GM06990 (cell line): ENCODE results near the gene BRI3.

Experiments used
- DNase-seq: peaks from one replicate; pipeline ENCODE4 v3.0.0-alpha.2; 2011; ENCODE audit not compliant: insufficient read length; ENCODE audit errors: extremely low read depth
- H3K27me3 ChIP-seq: replicated peaks from 2 replicates; pipeline ENCODE4 v1.6.0; 2011; ENCODE audit warnings: low read length; ENCODE audit not compliant: control insufficient read depth, insufficient read depth
- H3K36me3 ChIP-seq: 2 replicates; pipeline ENCODE4 v1.5.1; 2011; ENCODE audit warnings: low read length; ENCODE audit not compliant: control insufficient read depth, insufficient read depth
- H3K4me3 ChIP-seq: replicated peaks from 2 replicates; pipeline ENCODE4 v1.5.1; 2011; ENCODE audit warnings: low read depth, mild to moderate bottlenecking, control low read depth, low read length
- TF ChIP-seq, protein P1 (sequence below): IDR thresholded peaks from 2 replicates; pipeline ENCODE4 v1.5.1; 2011; ENCODE audit warnings: low read length, control low read depth, mild to moderate bottlenecking, inconsistent platforms; ENCODE audit not compliant: insufficient read depth, poor library complexity, severe bottlenecking

BRI3 gene

DNA sequence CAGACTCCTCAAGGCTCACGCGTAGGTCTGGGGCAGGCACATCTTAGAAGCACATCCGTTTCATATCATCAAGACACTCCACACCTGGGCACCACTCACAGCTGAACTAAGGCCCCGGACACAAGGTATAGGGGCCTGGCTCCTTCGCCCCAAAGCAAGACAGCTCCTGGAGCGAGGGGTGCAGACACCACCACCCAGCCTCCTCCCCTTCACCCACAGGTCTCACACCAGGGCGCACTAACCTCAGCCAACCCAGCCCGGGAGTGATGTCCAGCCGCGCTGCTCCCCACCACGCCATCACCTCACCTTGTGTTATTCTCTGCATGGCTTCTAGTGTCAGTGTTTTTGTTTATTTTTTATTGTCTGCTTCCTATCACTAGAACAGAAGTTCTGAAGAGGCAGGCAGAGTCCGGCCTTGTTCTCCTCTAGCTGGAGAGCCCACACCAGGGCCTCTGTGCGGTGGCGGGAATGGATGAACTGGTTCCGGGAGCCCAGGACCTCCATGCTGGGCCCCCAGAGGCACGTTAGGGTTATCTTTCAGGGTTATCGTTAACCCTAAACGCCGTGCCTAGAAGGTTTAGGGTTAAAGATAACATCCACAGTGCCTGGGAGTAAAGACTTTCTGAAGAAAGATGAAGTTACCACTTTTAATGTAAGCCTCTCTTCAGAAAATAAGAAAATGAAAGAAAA is 21.8 kb downstream of the BRI3 start:
- no peaks in the 10 kb centered on the region for H3K27me3 ChIP-seq
- H3K36me3 ChIP-seq, result peaks cover 45% of the 10 kb centered on the region
- no peak overlapping the region for H3K4me3 ChIP-seq
- DNase-seq, result no peak
- TF ChIP-seq, protein P1, sequence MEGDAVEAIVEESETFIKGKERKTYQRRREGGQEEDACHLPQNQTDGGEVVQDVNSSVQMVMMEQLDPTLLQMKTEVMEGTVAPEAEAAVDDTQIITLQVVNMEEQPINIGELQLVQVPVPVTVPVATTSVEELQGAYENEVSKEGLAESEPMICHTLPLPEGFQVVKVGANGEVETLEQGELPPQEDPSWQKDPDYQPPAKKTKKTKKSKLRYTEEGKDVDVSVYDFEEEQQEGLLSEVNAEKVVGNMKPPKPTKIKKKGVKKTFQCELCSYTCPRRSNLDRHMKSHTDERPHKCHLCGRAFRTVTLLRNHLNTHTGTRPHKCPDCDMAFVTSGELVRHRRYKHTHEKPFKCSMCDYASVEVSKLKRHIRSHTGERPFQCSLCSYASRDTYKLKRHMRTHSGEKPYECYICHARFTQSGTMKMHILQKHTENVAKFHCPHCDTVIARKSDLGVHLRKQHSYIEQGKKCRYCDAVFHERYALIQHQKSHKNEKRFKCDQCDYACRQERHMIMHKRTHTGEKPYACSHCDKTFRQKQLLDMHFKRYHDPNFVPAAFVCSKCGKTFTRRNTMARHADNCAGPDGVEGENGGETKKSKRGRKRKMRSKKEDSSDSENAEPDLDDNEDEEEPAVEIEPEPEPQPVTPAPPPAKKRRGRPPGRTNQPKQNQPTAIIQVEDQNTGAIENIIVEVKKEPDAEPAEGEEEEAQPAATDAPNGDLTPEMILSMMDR, result no peak

DNA sequence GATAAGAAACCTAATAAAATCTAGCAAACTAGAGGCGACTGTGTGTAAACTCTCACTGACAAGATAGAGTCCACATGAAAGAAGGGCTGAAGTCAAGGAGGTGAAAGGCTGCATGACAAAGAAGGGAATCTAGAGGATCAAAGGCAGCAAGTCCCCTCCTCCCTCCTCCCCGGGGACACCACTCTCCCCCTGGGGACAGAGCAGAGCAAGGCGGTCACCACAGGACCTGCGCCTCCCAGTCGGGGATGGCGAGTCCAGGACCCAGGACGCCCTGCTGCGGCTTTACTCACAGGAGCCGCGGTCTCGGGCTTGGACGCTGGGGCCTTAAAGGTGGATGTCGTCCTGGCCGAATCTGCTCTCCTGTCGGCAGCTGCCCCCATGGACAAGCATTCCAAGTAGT is 22.4 kb downstream of the BRI3 start:
- no peak overlapping the region for H3K4me3 ChIP-seq
- TF ChIP-seq, protein P1, result no peak
- no peak for DNase-seq
- H3K27me3 ChIP-seq, result no peaks in the 10 kb centered on the region
- H3K36me3 ChIP-seq, result peaks cover 45% of the 10 kb centered on the region

DNA sequence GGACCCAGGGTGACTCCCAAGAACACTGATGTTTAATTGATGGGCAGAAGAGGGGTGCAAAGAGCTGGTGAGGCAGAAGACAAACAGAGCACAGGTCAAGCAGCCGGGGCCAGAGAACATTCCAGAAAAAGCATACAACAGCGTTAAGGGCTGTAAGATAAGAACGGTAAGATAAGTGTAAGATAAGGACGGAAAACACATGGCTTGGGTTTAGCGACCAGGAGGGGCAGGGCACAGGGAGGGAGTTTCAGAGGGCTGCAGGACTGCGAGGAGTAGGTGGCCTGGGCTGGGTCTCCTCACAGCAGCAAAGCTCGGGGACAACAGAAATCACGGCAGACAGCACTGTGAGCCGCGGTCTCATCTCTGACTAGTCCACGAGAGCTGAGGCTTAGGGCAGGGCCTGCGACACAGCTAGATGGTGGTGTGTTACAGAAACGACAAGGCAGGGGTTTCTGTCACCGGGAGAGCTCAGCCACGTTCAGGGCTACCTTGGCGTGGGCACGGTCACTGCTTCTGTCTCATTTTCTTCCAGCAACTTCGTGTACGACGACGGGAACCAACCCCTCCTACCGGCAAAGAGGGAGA is 24.6 kb downstream of the BRI3 start:
- H3K27me3 ChIP-seq, result no peaks in the 10 kb centered on the region
- no peak for DNase-seq
- TF ChIP-seq, protein P1, result no peak
- H3K4me3 ChIP-seq, result no peak overlapping the region
- H3K36me3 ChIP-seq, result peaks cover 44% of the 10 kb centered on the region

DNA sequence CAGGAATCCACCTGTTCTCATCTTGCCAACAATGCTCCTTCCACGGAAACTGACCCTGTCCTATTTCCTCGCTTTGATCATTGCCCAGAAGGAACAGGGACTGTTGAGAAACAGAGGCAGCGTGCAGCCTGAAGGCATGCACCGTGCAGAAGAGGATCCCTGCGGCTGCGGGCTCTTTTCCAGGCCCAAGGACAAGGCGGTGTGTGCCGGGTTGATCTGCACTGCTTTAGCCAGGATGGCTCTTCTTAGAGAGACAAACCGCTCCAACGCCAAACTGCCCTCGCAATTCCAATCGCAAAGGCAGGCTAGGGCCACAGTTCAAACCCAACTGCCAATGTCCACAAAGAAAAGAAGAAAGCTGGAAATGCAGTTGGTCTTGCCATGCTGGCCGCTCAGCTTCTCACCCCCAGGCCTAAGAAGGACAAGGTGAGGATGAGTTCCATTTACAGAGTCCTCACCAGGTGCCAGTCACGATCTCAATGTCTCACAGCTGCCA is 26.5 kb downstream of the BRI3 start:
- TF ChIP-seq, protein P1, result no peak
- Histone ChIP-seq H3K4me3 (no peak overlapping the region), H3K27me3 (no peaks in the 10 kb centered on the region), H3K36me3 (peaks cover 43% of the 10 kb centered on the region)
- DNase-seq, result no peak

DNA sequence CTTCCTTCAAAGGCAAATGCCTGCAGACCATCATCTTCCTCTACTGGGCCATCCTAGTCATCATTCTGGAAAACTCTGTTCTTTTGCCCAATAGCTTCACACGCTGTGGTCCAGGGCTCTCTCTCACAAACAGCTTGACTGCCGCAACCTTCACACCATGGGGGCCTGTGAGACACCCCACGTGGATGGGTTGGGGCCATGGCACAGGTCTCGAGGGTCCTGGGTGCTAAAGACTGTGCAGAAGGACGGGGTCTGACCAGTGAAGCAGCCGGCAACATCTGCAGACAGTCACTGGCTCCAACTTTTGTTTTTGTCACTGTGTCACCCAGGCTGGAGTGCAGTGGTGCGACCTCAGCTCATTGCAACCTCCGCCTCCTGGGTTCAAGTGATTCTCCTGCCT is 28.1 kb downstream of the BRI3 start:
- Histone ChIP-seq H3K36me3 (peaks cover 37% of the 10 kb centered on the region), H3K27me3 (no peaks in the 10 kb centered on the region), H3K4me3 (no peak overlapping the region)
- DNase-seq, result no peak
- TF ChIP-seq, protein P1, result no peak
